ENCODE data around the gene SCFD2. TPM values are rescaled to one million over a fixed set of nuclear protein-coding genes. Genes with fewer than 3 reads are reported as not detected.
"Not testable (repeated sequence)": the region's sequence is repeated elsewhere in the genome, so short reads cannot be mapped to it uniquely, and the experiment has no call there.

The SCFD2 gene
- total and polyA plus RNA-seq, 2 experiments from 2014 or later: 30.7 to 33.2 TPM

GRCh38 chr4:53232371-53232770 lies 133.5 kb downstream of the SCFD2 start:
- Histone ChIP-seq H3F3A (ENCODE audit: insufficient read depth) (no peaks in the 10 kb centered on the region), H3K27ac (no peak overlapping the region), H3K27me3 (replicated peaks; ENCODE audit: insufficient read depth) (no peaks in the 10 kb centered on the region), H3K79me2 (ENCODE audit: insufficient read depth) (peaks cover 13% of the 10 kb centered on the region), H3K4me3 (no peak overlapping the region), H3K9me2 (ENCODE audit: insufficient read depth) (no peaks in the 10 kb centered on the region), H4K20me1 (ENCODE audit: insufficient read depth) (no peaks in the 10 kb centered on the region), H3K36me3 (ENCODE audit: low read depth) (no peaks in the 10 kb centered on the region; the same call in 1 of the 2 replicates), H2AFZ (no peak overlapping the region), H3K4me2 (ENCODE audit: unreplicated experiment) (no peak overlapping the region), H3K9me3 (ENCODE audit: low read depth) (no peaks in the 10 kb centered on the region), H3K9ac (no peak overlapping the region), H3K4me1 (ENCODE audit: insufficient read depth) (0 out of 2 replicates have a peak, but pooled peaks cover 6% of the 10 kb centered on the region)
- DNase-seq: no peak
- no peak for TF ChIP-seq EZH2phosphoT487 (IDR thresholded peaks at IDR 0.05; ENCODE audit: insufficient read depth, low read depth)
- TF ChIP-seq EZH2 (IDR thresholded peaks at IDR 0.05; ENCODE audit: insufficient read depth, poor library complexity, severe bottlenecking): no peak
- 96 to 98% methylated on average over 2 of the region's 2 CpGs for WGBS, 2 experiments (ENCODE audit: low coverage in 1 of 2, low lambda C conversion rate in 2 of 2, missing lambda C conversion rate in 2 of 2)
- in situ Hi-C loops (cut with MboI): no loop called here

DNA sequence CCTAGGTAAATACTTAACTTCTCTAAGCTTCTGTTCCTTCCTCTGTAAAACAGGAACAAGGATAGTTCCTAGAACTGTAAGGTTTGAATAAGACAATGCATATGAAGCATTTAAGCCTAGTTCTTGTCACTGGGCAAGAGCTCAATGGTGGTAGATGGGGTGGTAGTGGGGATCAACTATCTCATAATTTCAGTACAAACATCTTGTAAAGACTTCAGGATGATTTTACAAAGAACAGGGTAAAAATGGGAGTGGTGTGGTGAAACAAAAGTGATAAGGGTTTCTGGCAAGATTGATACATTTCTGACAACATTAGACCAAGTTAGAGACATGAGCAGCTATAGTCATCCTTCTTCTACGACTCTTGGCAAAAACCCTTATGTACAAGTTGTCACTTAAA lies 137.8 kb downstream of the SCFD2 start:
- no peaks in the 10 kb centered on the region for H3K9me2 ChIP-seq (ENCODE audit: insufficient read depth)
- no peaks in the 10 kb centered on the region; the same call in 1 of the 2 replicates for H3K36me3 ChIP-seq (ENCODE audit: low read depth)
- 0 out of 2 replicates have a peak, but pooled peaks cover 6% of the 10 kb centered on the region for H3K4me1 ChIP-seq (ENCODE audit: insufficient read depth)
- H3K9me3 ChIP-seq (ENCODE audit: low read depth): no peaks in the 10 kb centered on the region
- no peak overlapping the region for H2AFZ ChIP-seq
- H4K20me1 ChIP-seq (ENCODE audit: insufficient read depth): no peaks in the 10 kb centered on the region
- H3K4me2 ChIP-seq (ENCODE audit: unreplicated experiment): no peak overlapping the region
- 97 to 100% methylated on average over 1 of the region's 1 CpG for WGBS, 2 experiments (ENCODE audit: low coverage in 1 of 2, low lambda C conversion rate in 2 of 2, missing lambda C conversion rate in 2 of 2)
- TF ChIP-seq EZH2phosphoT487 (IDR thresholded peaks at IDR 0.05; ENCODE audit: insufficient read depth, low read depth) (no peak), EZH2 (IDR thresholded peaks at IDR 0.05; ENCODE audit: insufficient read depth, poor library complexity, severe bottlenecking) (no peak)
- no peak overlapping the region for H3K4me3 ChIP-seq
- H3K27ac ChIP-seq: no peak overlapping the region
- H3K9ac ChIP-seq: no peak overlapping the region
- H3K27me3 ChIP-seq (replicated peaks; ENCODE audit: insufficient read depth): no peaks in the 10 kb centered on the region
- peaks cover 17% of the 10 kb centered on the region for H3K79me2 ChIP-seq (ENCODE audit: insufficient read depth)
- in situ Hi-C loops (cut with MboI): no loop called here
- no peaks in the 10 kb centered on the region for H3F3A ChIP-seq (ENCODE audit: insufficient read depth)
- no peak for DNase-seq

DNA sequence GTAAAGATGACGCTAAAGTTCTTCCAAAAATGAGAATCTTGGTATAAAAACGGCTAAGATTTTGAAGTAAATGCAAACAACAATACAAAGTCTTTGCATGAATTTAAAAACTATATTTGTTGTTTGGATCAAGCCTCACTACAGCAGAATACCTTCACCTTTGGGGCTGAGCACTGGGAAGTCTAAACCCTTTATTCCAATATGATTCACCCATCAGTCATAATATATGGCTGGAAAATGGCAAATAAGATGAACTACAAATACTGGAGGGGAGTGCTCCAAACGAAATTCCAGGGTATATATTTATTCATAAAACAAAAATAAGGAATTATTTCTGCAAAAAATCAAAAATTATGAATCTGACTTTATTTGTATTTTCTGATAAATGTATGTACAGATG lies 138.4 kb downstream of the SCFD2 start:
- H3K4me2 ChIP-seq (ENCODE audit: unreplicated experiment): no peak overlapping the region
- H4K20me1 ChIP-seq (ENCODE audit: insufficient read depth): no peaks in the 10 kb centered on the region
- DNase-seq: no peak
- no peaks in the 10 kb centered on the region; the same call in 1 of the 2 replicates for H3K36me3 ChIP-seq (ENCODE audit: low read depth)
- no peak overlapping the region for H3K27ac ChIP-seq
- no peaks in the 10 kb centered on the region for H3K27me3 ChIP-seq (replicated peaks; ENCODE audit: insufficient read depth)
- in situ Hi-C loops (cut with MboI): no loop called here
- TF ChIP-seq EZH2phosphoT487 (IDR thresholded peaks at IDR 0.05; ENCODE audit: insufficient read depth, low read depth) (no peak), EZH2 (IDR thresholded peaks at IDR 0.05; ENCODE audit: insufficient read depth, poor library complexity, severe bottlenecking) (no peak)
- 89 to 97% methylated on average over 3 of the region's 3 CpGs for WGBS, 2 experiments (ENCODE audit: low coverage in 1 of 2, low lambda C conversion rate in 2 of 2, missing lambda C conversion rate in 2 of 2)
- no peaks in the 10 kb centered on the region for H3K9me3 ChIP-seq (ENCODE audit: low read depth)
- no peak overlapping the region for H3K9ac ChIP-seq
- H3K4me1 ChIP-seq (ENCODE audit: insufficient read depth): 0 out of 2 replicates have a peak, but pooled peaks cover 4% of the 10 kb centered on the region
- H2AFZ ChIP-seq: no peak overlapping the region
- H3K79me2 ChIP-seq (ENCODE audit: insufficient read depth): peaks cover 17% of the 10 kb centered on the region
- H3K4me3 ChIP-seq: no peak overlapping the region
- no peaks in the 10 kb centered on the region for H3F3A ChIP-seq (ENCODE audit: insufficient read depth)
- H3K9me2 ChIP-seq (ENCODE audit: insufficient read depth): no peaks in the 10 kb centered on the region

DNA sequence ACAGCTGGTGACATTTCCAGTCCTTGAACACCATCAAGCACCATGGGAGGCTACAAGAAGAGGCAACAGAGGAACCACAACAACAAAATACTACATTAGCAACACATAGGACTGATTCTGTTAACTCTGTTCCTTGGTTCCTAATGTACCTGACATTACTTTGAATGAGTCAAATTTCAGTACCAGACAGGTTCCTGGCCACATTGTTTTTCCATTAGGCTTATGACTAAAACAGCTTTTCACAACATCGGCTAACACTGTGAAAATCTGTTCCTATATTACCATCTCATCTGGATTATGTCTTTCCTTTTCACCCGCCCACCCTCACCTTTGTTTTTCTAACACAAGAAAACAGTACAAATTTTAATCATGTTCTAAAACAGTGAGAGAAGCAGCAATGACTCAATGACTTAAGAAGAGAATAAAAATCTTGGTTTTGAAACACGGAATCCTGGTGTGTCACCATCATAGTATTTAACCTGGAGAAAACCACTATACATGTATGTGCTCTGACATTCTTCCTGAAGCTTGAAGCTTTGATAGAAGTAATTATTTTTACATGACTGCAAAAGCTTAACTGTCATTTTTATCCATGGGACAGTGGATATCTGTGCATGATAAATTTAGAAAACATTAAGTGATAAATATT lies 143.9 kb downstream of the SCFD2 start:
- no peak for DNase-seq
- in situ Hi-C loops (cut with MboI): no loop called here

DNA sequence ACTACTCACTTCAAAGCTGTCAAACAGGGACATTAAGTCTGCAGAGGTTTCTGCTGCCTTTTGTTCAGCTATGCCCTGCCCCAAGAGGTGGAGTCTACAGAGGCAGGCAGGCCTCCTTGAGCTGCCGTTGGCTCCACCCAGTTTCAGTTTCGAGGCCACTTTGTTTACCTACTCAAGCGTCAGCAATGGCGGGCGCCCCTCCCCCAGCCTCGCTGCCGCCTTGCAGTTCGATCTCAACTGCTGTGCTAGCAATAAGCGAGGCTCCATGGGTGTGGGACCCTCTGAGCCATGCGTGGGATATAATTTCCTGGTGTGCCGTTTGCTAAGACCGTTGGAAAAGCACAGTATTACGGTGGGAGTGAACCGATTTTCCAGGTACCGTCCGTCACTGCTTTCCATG lies 146.7 kb downstream of the SCFD2 start:
- H3K4me2 ChIP-seq (ENCODE audit: unreplicated experiment); H3K27me3 ChIP-seq (replicated peaks; ENCODE audit: insufficient read depth); H2AFZ ChIP-seq; in situ Hi-C loops (cut with MboI); H3K4me3 ChIP-seq; H3F3A ChIP-seq (ENCODE audit: insufficient read depth); H3K9me2 ChIP-seq (ENCODE audit: insufficient read depth); H3K27ac ChIP-seq; H3K36me3 ChIP-seq (ENCODE audit: low read depth); H3K4me1 ChIP-seq (ENCODE audit: insufficient read depth); H3K9me3 ChIP-seq (ENCODE audit: low read depth); H4K20me1 ChIP-seq (ENCODE audit: insufficient read depth); H3K9ac ChIP-seq; H3K79me2 ChIP-seq (ENCODE audit: insufficient read depth); DNase-seq: not testable (repeated sequence)
- 99% methylated on average over 16 of the region's 16 CpGs for WGBS, 2 experiments (ENCODE audit: low coverage in 1 of 2, low lambda C conversion rate in 2 of 2, missing lambda C conversion rate in 2 of 2)

More for the DNA sequence above, 143.9 kb downstream of the SCFD2 start:
- Histone ChIP-seq H3K36me3 (ENCODE audit: low read depth) (no peaks in the 10 kb centered on the region), H3K4me2 (ENCODE audit: unreplicated experiment) (no peak overlapping the region), H3K4me3 (no peak overlapping the region), H3F3A (ENCODE audit: insufficient read depth) (no peaks in the 10 kb centered on the region), H2AFZ (no peak overlapping the region), H3K9me3 (ENCODE audit: low read depth) (no peaks in the 10 kb centered on the region), H4K20me1 (ENCODE audit: insufficient read depth) (no peaks in the 10 kb centered on the region), H3K27me3 (replicated peaks; ENCODE audit: insufficient read depth) (no peaks in the 10 kb centered on the region), H3K79me2 (ENCODE audit: insufficient read depth) (peaks cover 14% of the 10 kb centered on the region), H3K9me2 (ENCODE audit: insufficient read depth) (no peaks in the 10 kb centered on the region), H3K9ac (no peak overlapping the region), H3K27ac (no peak overlapping the region), H3K4me1 (ENCODE audit: insufficient read depth) (0 out of 2 replicates have a peak, but pooled peaks cover 4% of the 10 kb centered on the region)
- WGBS, 2 experiments (ENCODE audit: low coverage in 1 of 2, low lambda C conversion rate in 2 of 2, missing lambda C conversion rate in 2 of 2): 90 to 96% methylated on average over 3 of the region's 3 CpGs
- TF ChIP-seq EZH2phosphoT487 (IDR thresholded peaks at IDR 0.05; ENCODE audit: insufficient read depth, low read depth): no peak
- TF ChIP-seq EZH2 (IDR thresholded peaks at IDR 0.05; ENCODE audit: insufficient read depth, poor library complexity, severe bottlenecking): no peak
